WERI-Rb-1 (cell line): ENCODE measurements around the gene TVP23A.

Experiments
- DNase-seq: peaks from one replicate; pipeline ENCODE4 v3.0.0-alpha.2; 2020
- H3K27ac ChIP-seq: fragments of 250-450 bp; sonication (Bioruptor Pico); 2 replicates; pipeline ENCODE4 v1.5.1; 2020; ENCODE audit warnings: mild to moderate bottlenecking, moderate library complexity
- H3K27me3 ChIP-seq: fragments of 250-450 bp; sonication (Bioruptor Pico); 2 replicates; pipeline ENCODE4 v1.5.1; 2021; ENCODE audit warnings: mild to moderate bottlenecking, low read depth, moderate library complexity; ENCODE audit not compliant: insufficient read depth, severe bottlenecking
- H3K36me3 ChIP-seq: fragments of 250-450 bp; sonication (Bioruptor Pico); 2 replicates; pipeline ENCODE4 v1.5.1; 2020; ENCODE audit warnings: mild to moderate bottlenecking, moderate library complexity
- H3K4me3 ChIP-seq: 2 replicates; pipeline ENCODE4 v1.5.1; 2011; ENCODE audit warnings: low read depth, mild to moderate bottlenecking, control low read depth, low read length
- H3K9me3 ChIP-seq: fragments of 250-450 bp; sonication (Bioruptor Pico); 2 replicates; pipeline ENCODE4 v1.5.1; 2021; ENCODE audit warnings: mild to moderate bottlenecking, moderate library complexity; ENCODE audit not compliant: severe bottlenecking
- TF ChIP-seq, protein P1 (sequence below): IDR thresholded peaks from 2 replicates; pipeline ENCODE4 v1.5.1; 2011; ENCODE audit warnings: low read depth, mild to moderate bottlenecking, control low read depth, inconsistent platforms, low read length

Gene TVP23A

DNA sequence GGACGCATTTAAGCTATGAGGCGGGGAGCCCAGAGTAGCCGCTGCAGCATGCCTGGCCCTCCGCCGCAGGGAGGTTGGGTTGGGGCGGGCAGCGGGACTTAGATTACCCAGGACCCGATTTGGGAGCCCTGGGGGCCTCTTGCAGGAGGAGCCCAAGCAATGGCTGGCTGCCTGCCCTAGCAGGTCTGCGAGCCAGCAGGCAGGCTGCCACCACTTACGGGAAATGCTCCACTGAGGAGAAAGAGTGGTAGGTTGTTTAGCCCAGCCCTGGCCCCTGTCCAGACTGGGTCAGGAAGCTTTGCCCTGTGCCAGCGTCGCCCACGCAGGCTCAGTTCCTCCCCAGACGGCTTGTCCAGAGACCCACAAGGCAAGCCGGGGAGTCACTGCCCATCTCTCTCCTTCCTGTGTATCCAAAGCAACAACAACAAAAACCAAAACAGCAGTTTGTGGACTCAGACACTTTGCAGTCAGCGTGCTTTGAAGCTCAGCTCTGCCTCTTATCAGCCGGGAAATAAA lies 10.3 kb upstream of the TVP23A start:
- no peak overlapping the region for H3K27ac ChIP-seq

DNA sequence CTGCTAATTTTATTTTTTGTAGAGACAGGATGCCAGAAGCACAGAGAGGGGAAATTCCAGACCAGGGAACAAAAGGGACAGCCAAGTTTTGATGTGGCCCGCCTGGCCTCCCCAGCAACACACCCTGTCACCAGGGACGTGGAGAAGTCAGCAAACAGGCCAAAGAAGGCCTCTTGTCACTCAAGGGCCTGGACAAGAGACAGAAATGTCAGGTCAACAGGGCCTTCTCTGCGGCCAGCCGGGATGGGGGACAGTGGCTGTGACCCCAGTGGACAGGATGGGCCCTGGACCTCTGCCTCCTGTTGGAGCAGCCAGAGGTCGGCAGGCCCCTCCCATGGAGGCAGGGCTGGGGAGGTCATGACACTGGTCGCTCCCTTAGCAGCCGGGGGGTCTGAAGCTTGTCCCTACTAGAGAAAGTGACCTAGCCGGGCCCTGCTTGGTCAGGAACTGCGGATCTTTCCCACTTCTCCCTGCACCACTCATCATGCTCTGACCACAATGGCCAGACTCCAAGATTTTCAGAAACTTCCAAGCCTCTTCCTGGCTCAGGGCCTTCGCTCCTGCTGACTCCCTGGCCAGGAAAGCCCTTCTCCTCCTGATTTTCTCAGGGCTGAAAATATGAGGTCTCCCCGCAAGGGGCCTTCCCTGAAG lies 9.2 kb upstream of the TVP23A start:
- DNase-seq, result no peak
- Histone ChIP-seq H3K4me3 (no peak overlapping the region), H3K27ac (no peak overlapping the region)

More for the DNA sequence above, 10.3 kb upstream of the TVP23A start:
- no peaks in the 10 kb centered on the region for H3K9me3 ChIP-seq
- TF ChIP-seq, protein P1, sequence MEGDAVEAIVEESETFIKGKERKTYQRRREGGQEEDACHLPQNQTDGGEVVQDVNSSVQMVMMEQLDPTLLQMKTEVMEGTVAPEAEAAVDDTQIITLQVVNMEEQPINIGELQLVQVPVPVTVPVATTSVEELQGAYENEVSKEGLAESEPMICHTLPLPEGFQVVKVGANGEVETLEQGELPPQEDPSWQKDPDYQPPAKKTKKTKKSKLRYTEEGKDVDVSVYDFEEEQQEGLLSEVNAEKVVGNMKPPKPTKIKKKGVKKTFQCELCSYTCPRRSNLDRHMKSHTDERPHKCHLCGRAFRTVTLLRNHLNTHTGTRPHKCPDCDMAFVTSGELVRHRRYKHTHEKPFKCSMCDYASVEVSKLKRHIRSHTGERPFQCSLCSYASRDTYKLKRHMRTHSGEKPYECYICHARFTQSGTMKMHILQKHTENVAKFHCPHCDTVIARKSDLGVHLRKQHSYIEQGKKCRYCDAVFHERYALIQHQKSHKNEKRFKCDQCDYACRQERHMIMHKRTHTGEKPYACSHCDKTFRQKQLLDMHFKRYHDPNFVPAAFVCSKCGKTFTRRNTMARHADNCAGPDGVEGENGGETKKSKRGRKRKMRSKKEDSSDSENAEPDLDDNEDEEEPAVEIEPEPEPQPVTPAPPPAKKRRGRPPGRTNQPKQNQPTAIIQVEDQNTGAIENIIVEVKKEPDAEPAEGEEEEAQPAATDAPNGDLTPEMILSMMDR, result no peak
- no peaks in the 10 kb centered on the region for H3K36me3 ChIP-seq
- H3K27me3 ChIP-seq, result no peaks in the 10 kb centered on the region
- H3K4me3 ChIP-seq, result no peak overlapping the region
- no peak for DNase-seq

DNA sequence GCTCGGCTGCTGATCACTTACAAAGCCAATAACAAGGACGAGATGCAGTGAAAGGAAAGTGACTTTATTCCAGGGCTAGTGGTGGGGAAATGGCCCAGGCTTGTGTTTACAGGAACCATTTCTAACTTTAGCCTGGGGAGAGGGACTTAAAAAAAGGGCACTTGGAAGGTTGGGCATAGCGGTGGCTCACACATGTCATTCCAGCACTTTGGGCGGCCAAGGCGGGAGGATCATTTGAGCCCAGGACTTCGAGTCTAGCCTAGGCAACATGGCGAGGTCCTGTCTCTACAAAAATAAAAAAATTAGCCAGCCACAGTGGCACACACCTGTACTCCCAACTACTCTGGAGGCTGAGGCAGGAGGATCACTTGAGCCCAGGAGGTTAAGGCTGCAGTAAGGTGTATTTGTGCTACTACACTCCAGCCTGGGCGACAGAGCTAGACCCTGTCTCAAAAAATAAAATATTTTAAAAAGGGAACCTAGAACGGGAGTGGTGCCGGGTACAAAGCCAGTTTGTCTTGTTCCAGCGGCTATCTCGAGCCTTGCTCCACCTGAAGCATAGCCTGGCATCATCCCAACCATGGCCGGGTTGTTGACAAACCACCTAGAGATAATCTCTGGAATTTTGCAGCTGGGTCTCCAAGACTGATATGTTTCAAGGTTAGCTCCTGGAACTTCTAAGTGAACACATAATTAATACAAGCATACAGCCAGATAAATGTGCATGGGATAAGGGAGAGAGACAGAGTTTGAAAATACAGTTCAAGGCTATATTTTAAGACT lies 5.7 kb upstream of the TVP23A start:
- Histone ChIP-seq H3K36me3 (no peaks in the 10 kb centered on the region), H3K9me3 (no peaks in the 10 kb centered on the region), H3K27me3 (no peaks in the 10 kb centered on the region), H3K4me3 (no peak overlapping the region), H3K27ac (no peak overlapping the region)
- no peak for DNase-seq
- TF ChIP-seq, protein P1, result no peak

More for the DNA sequence above, 9.2 kb upstream of the TVP23A start:
- H3K9me3 ChIP-seq, result no peaks in the 10 kb centered on the region
- TF ChIP-seq, protein P1, result no peak
- H3K36me3 ChIP-seq, result no peaks in the 10 kb centered on the region
- H3K27me3 ChIP-seq, result no peaks in the 10 kb centered on the region

DNA sequence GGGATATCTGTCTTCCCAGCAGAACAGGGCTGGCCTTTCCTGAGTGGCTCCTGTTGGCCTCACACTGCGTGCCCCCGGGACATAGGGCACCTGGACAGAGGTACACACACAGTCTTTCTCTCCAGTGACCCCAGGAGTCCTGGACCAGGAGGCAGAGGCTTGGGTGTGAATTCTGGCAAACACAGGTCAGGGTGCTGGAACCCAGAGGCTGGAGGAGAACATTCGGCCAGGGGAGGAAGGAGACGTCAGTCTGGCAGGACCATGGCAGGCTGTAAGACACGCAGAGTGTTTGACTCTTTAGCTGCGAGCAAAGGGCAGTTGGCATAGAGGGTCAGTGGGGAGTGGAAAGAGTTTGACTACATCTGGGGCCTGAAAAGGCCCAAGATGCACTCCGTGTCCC lies 4.1 kb upstream of the TVP23A start:
- no peaks in the 10 kb centered on the region for H3K36me3 ChIP-seq
- no peak overlapping the region for H3K4me3 ChIP-seq
- TF ChIP-seq, protein P1, result no peak
- no peak overlapping the region for H3K27ac ChIP-seq
- H3K9me3 ChIP-seq, result no peaks in the 10 kb centered on the region
- no peak for DNase-seq
- no peaks in the 10 kb centered on the region for H3K27me3 ChIP-seq

DNA sequence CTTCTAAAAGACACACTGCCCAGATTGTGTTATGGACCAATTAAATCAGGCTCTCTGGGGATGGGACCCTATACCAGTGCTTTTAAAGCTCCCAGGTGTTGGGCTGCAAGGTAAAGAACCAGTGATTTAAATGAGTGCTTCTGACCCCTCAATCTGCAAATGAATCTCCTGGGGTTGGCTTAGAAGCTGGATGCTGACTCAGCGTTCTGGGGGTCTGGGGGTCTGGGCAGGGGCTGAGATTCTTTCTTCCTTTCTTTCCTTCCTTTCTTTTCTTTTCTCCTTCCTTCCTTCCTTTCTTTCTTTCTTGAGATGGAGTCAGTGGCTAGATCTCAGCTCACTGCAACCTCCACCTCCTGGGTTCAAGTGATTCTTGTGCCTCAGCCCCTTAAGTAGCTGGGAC lies 2.0 kb upstream of the TVP23A start:
- no peak for DNase-seq
- H3K9me3 ChIP-seq, result no peaks in the 10 kb centered on the region
- no peak overlapping the region for H3K4me3 ChIP-seq
- H3K27me3 ChIP-seq, result no peaks in the 10 kb centered on the region
- no peak overlapping the region for H3K27ac ChIP-seq
- TF ChIP-seq, protein P1, result no peak
- H3K36me3 ChIP-seq, result no peaks in the 10 kb centered on the region
